PC-3 (cell line): ENCODE results near the gene EPB41L2. TPM values are rescaled to one million over a fixed set of nuclear protein-coding genes. Genes with fewer than 3 reads are reported as not detected.

Experiments
- ATAC-seq: fragments of 200-7000 bp; cut with Tn5 transposase; 2 replicates; pipeline ENCODE4 v1.9.1; 2020; ENCODE audit warnings: mild to moderate bottlenecking, moderate library complexity
- BruUV-seq: library from RNA; stranded (reverse); fragments of 400-500 nt; replicated peaks from 2 replicates; lab custom pipeline; 2021; lab: Mats Ljungman, UMichigan
- CTCF ChIA-PET: fragments of 300-600 bp; sonication (Branson Sonifier 250); formaldehyde crosslinking; loops from one replicate; lab custom pipeline; 2022; ENCODE audit warnings: antibody characterized with exemption; lab: Charles Lee
- POLR2A ChIA-PET: fragments of 300-600 bp; sonication (Branson Sonifier 250); formaldehyde crosslinking; loops from one replicate; lab custom pipeline; 2022; ENCODE audit warnings: antibody characterized with exemption; ENCODE audit not compliant: unreplicated experiment; lab: Charles Lee
- DNase-seq: peaks from one replicate; pipeline ENCODE4 v3.0.0-alpha.2; 2015
- H2AFZ ChIP-seq: fragments of 300-600 bp; sonication (generic); 2 replicates; pipeline ENCODE4 v1.6.0; 2016; ENCODE audit warnings: antibody characterized with exemption, low read length
- H3F3A ChIP-seq: fragments of 300-600 bp; sonication (generic); one replicate; pipeline ENCODE4 v1.6.0; 2017; ENCODE audit warnings: antibody characterized with exemption, low read length, control low read depth, mild to moderate bottlenecking; ENCODE audit not compliant: unreplicated experiment
- H3K27ac ChIP-seq: fragments of 300-600 bp; sonication (generic); 2 replicates; pipeline ENCODE4 v1.5.1; 2016; ENCODE audit warnings: mild to moderate bottlenecking, low read length
- H3K27me3 ChIP-seq: fragments of 300-600 bp; sonication (generic); 2 replicates; pipeline ENCODE4 v1.6.1; 2016; ENCODE audit warnings: low read length, mixed read lengths
- H3K36me3 ChIP-seq: fragments of 300-600 bp; sonication (generic); 2 replicates; pipeline ENCODE4 v1.6.1; 2016; ENCODE audit warnings: low read depth, mixed run types, low read length, mixed read lengths
- H3K4me1 ChIP-seq: fragments of 300-600 bp; sonication (generic); 2 replicates; pipeline ENCODE4 v1.5.1; 2016; ENCODE audit warnings: low read length; ENCODE audit not compliant: insufficient read depth
- H3K4me2 ChIP-seq: fragments of 300-600 bp; sonication (generic); 2 replicates; pipeline ENCODE4 v1.6.0; 2016; ENCODE audit warnings: low read length
- H3K4me3 ChIP-seq: fragments of 300-600 bp; sonication (generic); 2 replicates; pipeline ENCODE4 v1.5.1; 2016; ENCODE audit warnings: mild to moderate bottlenecking, low read length, mixed read lengths
- H3K79me2 ChIP-seq: fragments of 300-600 bp; sonication (generic); 2 replicates; pipeline ENCODE4 v1.6.1; 2017; ENCODE audit warnings: low read length, mixed read lengths
- H3K9ac ChIP-seq: fragments of 300-600 bp; sonication (generic); 2 replicates; pipeline ENCODE4 v1.6.0; 2016; ENCODE audit warnings: mild to moderate bottlenecking, low read length
- H3K9me2 ChIP-seq: fragments of 300-600 bp; sonication (generic); replicated peaks from 2 replicates; pipeline ENCODE4 v1.6.1; 2016; ENCODE audit warnings: mixed run types, low read length, mixed read lengths
- H3K9me3 ChIP-seq: fragments of 300-600 bp; sonication (generic); 2 replicates; pipeline ENCODE4 v1.6.1; 2016; ENCODE audit warnings: low read length, mixed read lengths
- H4K20me1 ChIP-seq: fragments of 300-600 bp; sonication (generic); 2 replicates; pipeline ENCODE4 v1.6.1; 2016; ENCODE audit warnings: low read length, mixed read lengths
- EZH2 ChIP-seq: fragments of 300-600 bp; sonication (generic); IDR thresholded peaks from one replicate; pipeline ENCODE4 v1.6.1; 2017; ENCODE audit warnings: antibody characterized with exemption, mild to moderate bottlenecking, low read length; ENCODE audit not compliant: unreplicated experiment
- EZH2phosphoT487 ChIP-seq: fragments of 300-600 bp; sonication (generic); IDR thresholded peaks from 2 replicates; pipeline ENCODE4 v1.6.1; 2018; ENCODE audit warnings: mild to moderate bottlenecking, antibody characterized with exemption, low read length, borderline replicate concordance
- intact Hi-C: fragments of 100-400 bp; cut with micrococcal nuclease; formaldehyde crosslinking; loops from 2 replicates; pipeline ENCODE4 v1.9.0; 2023
- total RNA-seq: library from RNA; depleted of rRNA; stranded (reverse); fragments of >200 nt; gene quantifications from 2 replicates; pipeline ENCODE4 v1.2.3, GENCODE V29; 2014
- TF ChIP-seq, protein P1 (sequence below): fragments of 300-600 bp; sonication (generic); conservative IDR thresholded peaks from 2 replicates; pipeline ENCODE4 v1.5.1; 2017; ENCODE audit warnings: antibody characterized with exemption, low read depth, mild to moderate bottlenecking, low read length

The EPB41L2 gene
- total RNA-seq, 1 experiment from 2014 or later = 26.9 TPM

GRCh38 chr6:130826442-130827246, 236.4 kb downstream of the EPB41L2 start:
- Histone ChIP-seq H3K36me3 (no peaks in the 10 kb centered on the region), H3K9me3 (no peaks in the 10 kb centered on the region), H2AFZ (no peak overlapping the region), H3F3A (no peaks in the 10 kb centered on the region), H3K27me3 (no peaks in the 10 kb centered on the region), H3K4me3 (no peak overlapping the region), H3K4me2 (no peak overlapping the region), H3K79me2 (no peaks in the 10 kb centered on the region), H4K20me1 (no peaks in the 10 kb centered on the region), H3K4me1 (no peaks in the 10 kb centered on the region), H3K9me2 (no peaks in the 10 kb centered on the region), H3K9ac (no peak overlapping the region), H3K27ac (no peak overlapping the region)
- POLR2A ChIA-PET = no interaction called here
- CTCF ChIA-PET = no interaction called here
- ATAC-seq = no peak
- no peak for DNase-seq
- no peak for TF ChIP-seq EZH2phosphoT487
- TF ChIP-seq EZH2 = no peak
- TF ChIP-seq, protein P1, sequence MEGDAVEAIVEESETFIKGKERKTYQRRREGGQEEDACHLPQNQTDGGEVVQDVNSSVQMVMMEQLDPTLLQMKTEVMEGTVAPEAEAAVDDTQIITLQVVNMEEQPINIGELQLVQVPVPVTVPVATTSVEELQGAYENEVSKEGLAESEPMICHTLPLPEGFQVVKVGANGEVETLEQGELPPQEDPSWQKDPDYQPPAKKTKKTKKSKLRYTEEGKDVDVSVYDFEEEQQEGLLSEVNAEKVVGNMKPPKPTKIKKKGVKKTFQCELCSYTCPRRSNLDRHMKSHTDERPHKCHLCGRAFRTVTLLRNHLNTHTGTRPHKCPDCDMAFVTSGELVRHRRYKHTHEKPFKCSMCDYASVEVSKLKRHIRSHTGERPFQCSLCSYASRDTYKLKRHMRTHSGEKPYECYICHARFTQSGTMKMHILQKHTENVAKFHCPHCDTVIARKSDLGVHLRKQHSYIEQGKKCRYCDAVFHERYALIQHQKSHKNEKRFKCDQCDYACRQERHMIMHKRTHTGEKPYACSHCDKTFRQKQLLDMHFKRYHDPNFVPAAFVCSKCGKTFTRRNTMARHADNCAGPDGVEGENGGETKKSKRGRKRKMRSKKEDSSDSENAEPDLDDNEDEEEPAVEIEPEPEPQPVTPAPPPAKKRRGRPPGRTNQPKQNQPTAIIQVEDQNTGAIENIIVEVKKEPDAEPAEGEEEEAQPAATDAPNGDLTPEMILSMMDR = no peak
- no TSS peak for BruUV-seq
- intact Hi-C loops = no loop called here

GRCh38 chr6:130825772-130826441, 237.1 kb downstream of the EPB41L2 start:
- ATAC-seq = no peak

More at GRCh38 chr6:130825772-130826441, 237.1 kb downstream of the EPB41L2 start:
- Histone ChIP-seq H2AFZ (no peak overlapping the region), H3K4me1 (no peaks in the 10 kb centered on the region), H3F3A (no peaks in the 10 kb centered on the region), H3K9ac (no peak overlapping the region), H3K27ac (no peak overlapping the region), H3K9me3 (no peaks in the 10 kb centered on the region), H3K9me2 (no peaks in the 10 kb centered on the region), H3K36me3 (no peaks in the 10 kb centered on the region), H3K4me2 (no peak overlapping the region), H3K79me2 (no peaks in the 10 kb centered on the region), H3K4me3 (no peak overlapping the region), H3K27me3 (no peaks in the 10 kb centered on the region), H4K20me1 (no peaks in the 10 kb centered on the region)
- TF ChIP-seq, protein P1 = no peak
- TF ChIP-seq EZH2phosphoT487 = no peak
- no peak for TF ChIP-seq EZH2
- ChIA-PET POLR2A (no interaction called here), CTCF (no interaction called here)
- intact Hi-C loops = no loop called here
- DNase-seq = no peak
- BruUV-seq = no TSS peak
